WTC11 (cell line): Measurements from ENCODE around the gene PHLDB3. TPM values are rescaled to one million over a fixed set of nuclear protein-coding genes. Genes with fewer than 3 reads are reported as not detected.

Experiments
- ATAC-seq: fragments of 200-7000 bp; cut with Tn5 transposase; 2 replicates; pipeline ENCODE4 v1.10.0; 2021; ENCODE audit warnings: mild to moderate bottlenecking, moderate library complexity
- CTCF ChIA-PET: fragments of 300-600 bp; sonication (Branson Sonifier 250); formaldehyde crosslinking; loops from one replicate; lab custom pipeline; 2021; ENCODE audit warnings: antibody characterized with exemption; lab: Charles Lee
- POLR2A ChIA-PET: fragments of 350-600 bp; sonication (Branson Sonifier 250); formaldehyde crosslinking; loops from one replicate; lab custom pipeline; 2021; ENCODE audit warnings: antibody characterized with exemption; lab: Charles Lee
- DNase-seq: peaks from one replicate; pipeline ENCODE4 v3.0.0; 2021; ENCODE audit warnings: low spot score
- H3K27ac Mint-ChIP-seq: 2 replicates; pipeline ENCODE4 v1.8.0; 2021; ENCODE audit warnings: mixed read lengths
- H3K27me3 Mint-ChIP-seq: 2 replicates; pipeline ENCODE4 v1.8.0; 2021; ENCODE audit warnings: low read depth, mild to moderate bottlenecking, moderate library complexity, mixed read lengths
- H3K36me3 Mint-ChIP-seq: 2 replicates; pipeline ENCODE4 v1.8.0; 2021; ENCODE audit warnings: mixed read lengths
- H3K4me1 Mint-ChIP-seq: 2 replicates; pipeline ENCODE4 v1.8.0; 2022; ENCODE audit warnings: mixed read lengths
- H3K4me3 Mint-ChIP-seq: 2 replicates; pipeline ENCODE4 v1.8.0; 2021; ENCODE audit warnings: mild to moderate bottlenecking, moderate library complexity, mixed read lengths
- H3K9me3 Mint-ChIP-seq: 2 replicates; pipeline ENCODE4 v1.8.0; 2021; ENCODE audit warnings: mixed read lengths
- ATF1 ChIP-seq: sonication (generic); formaldehyde crosslinking; IDR thresholded peaks from 2 replicates; pipeline ENCODE4 v1.8.1; 2023; ENCODE audit warnings: mild to moderate bottlenecking, moderate library complexity, missing genetic modification reagents
- ETV6 ChIP-seq: sonication (generic); formaldehyde crosslinking; IDR thresholded peaks from 2 replicates; pipeline ENCODE4 v1.8.1; 2022; ENCODE audit warnings: mild to moderate bottlenecking, missing genetic modification reagents
- GTF2I ChIP-seq: fragments of 250-450 bp; sonication (Bioruptor Pico); conservative IDR thresholded peaks from 2 replicates; pipeline ENCODE4 v1.4.0; 2021; ENCODE audit warnings: mild to moderate bottlenecking
- PRRX2 ChIP-seq: fragments of 250-450 bp; sonication (Bioruptor Pico); IDR thresholded peaks from 2 replicates; pipeline ENCODE4 v1.8.0; 2021; ENCODE audit warnings: mild to moderate bottlenecking
- TCF7 ChIP-seq: sonication (generic); formaldehyde crosslinking; IDR thresholded peaks from 2 replicates; pipeline ENCODE4 v1.8.0; 2022; ENCODE audit warnings: mild to moderate bottlenecking, low read depth, missing genetic modification reagents, moderate library complexity
- TEAD1 ChIP-seq: sonication (generic); formaldehyde crosslinking; IDR thresholded peaks from 2 replicates; pipeline ENCODE4 v1.8.0; 2022; ENCODE audit warnings: mild to moderate bottlenecking, missing genetic modification reagents
- TEAD4 ChIP-seq: sonication (generic); formaldehyde crosslinking; IDR thresholded peaks from 2 replicates; pipeline ENCODE4 v1.8.0; 2022; ENCODE audit warnings: mild to moderate bottlenecking, missing genetic modification reagents
- ZNF232 ChIP-seq: sonication (generic); formaldehyde crosslinking; IDR thresholded peaks from 2 replicates; pipeline ENCODE4 v1.8.0; 2022; ENCODE audit warnings: mild to moderate bottlenecking, missing genetic modification reagents
- total RNA-seq: library from RNA; stranded (reverse); gene quantifications from 3 replicates; pipeline ENCODE4 v1.2.3, GENCODE V29; 2021
- TF ChIP-seq, protein P1 (sequence below): sonication (generic); formaldehyde crosslinking; IDR thresholded peaks from 2 replicates; pipeline ENCODE4 v1.8.0; 2022; ENCODE audit warnings: missing genetic modification reagents
- TF ChIP-seq, protein P2 (sequence below): sonication (generic); formaldehyde crosslinking; IDR thresholded peaks from 2 replicates; pipeline ENCODE4 v1.8.1; 2022; ENCODE audit warnings: missing genetic modification reagents, borderline replicate concordance
- TF ChIP-seq, protein P3 (sequence below): sonication (generic); formaldehyde crosslinking; IDR thresholded peaks from 2 replicates; pipeline ENCODE4 v1.8.1; 2022; ENCODE audit warnings: mild to moderate bottlenecking, missing genetic modification reagents, moderate library complexity, borderline replicate concordance
- TF ChIP-seq, protein P4 (sequence below): sonication (generic); formaldehyde crosslinking; IDR thresholded peaks from 2 replicates; pipeline ENCODE4 v1.8.1; 2022; ENCODE audit warnings: mild to moderate bottlenecking, moderate library complexity, missing genetic modification reagents
- TF ChIP-seq, protein P5 (sequence below): sonication (generic); formaldehyde crosslinking; IDR thresholded peaks from 2 replicates; pipeline ENCODE4 v1.8.1; 2023; ENCODE audit warnings: mild to moderate bottlenecking, missing genetic modification reagents, borderline replicate concordance
- TF ChIP-seq, protein P6 (sequence below): sonication (generic); formaldehyde crosslinking; conservative IDR thresholded peaks from 2 replicates; pipeline ENCODE4 v1.8.1; 2023; ENCODE audit warnings: mild to moderate bottlenecking, low read depth, missing genetic modification reagents, moderate library complexity

The PHLDB3 gene
- total RNA-seq, 1 experiment from 2014 or later: 14.6 TPM

DNA sequence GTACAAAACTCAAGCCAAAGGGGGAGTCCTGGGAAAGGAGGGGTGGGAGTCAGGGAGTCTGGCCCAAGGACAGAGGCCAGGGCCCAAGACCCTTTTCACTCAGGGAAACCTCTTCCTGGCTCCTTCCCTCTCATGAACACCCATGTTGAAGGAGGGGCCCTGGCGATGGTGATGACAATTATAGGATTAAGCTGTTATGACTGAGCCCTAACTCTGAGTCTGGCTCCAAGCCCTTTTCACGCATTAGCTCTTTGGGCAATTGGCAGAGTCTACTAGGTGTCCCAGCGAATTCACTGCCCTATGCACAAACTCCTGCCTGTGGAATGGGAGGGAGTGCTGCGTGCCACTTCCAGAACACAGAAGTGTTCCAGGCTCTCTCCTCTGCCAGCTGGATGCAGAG, 49.1 kb upstream of the PHLDB3 start (continued):
- TF ChIP-seq TCF7 (CRISPR knock-in tag): no peak

DNA sequence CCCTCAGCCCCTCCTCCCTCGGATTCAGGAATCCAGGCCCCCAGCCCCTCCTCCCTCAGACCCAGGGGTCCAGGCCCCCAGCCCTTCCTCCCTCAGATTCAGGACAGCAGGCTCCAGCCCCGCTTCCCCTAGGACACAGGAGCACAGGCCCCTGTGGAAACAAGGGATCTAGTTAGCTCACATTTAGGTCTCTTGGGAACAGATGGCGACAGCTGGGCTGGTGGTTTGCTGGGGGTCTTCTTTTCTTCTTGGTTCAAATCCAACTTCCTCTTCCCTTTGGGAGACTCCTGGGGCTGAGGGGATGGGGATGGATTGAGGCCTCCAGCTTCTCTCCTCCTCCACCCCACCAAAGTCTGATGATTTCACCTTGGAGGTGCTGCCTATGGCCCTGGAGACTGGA, 48.1 kb upstream of the PHLDB3 start:
- peaks cover 37% of the 10 kb centered on the region for H3K36me3 Mint-ChIP-seq
- H3K27me3 Mint-ChIP-seq: no peaks in the 10 kb centered on the region
- H3K4me1 Mint-ChIP-seq: peaks cover 7% of the 10 kb centered on the region
- H3K4me3 Mint-ChIP-seq: no peak overlapping the region
- no peak for ATAC-seq
- no peak overlapping the region for H3K27ac Mint-ChIP-seq
- DNase-seq: no peak
- CTCF ChIA-PET: interaction anchor here (6.4 to 7.7 kb wide), 2 partner anchors 16 to 43 kb away, joined by 130 to 152 read pairs; partner anchors contain the start of genes IRGQ and ZNF576
- no peaks in the 10 kb centered on the region for H3K9me3 Mint-ChIP-seq
- TF ChIP-seq GTF2I (CRISPR knock-in tag) (no peak), ATF1 (CRISPR knock-in tag) (no peak), ETV6 (no peak), TEAD1 (CRISPR knock-in tag) (no peak), ZNF232 (CRISPR knock-in tag) (no peak), TEAD4 (CRISPR knock-in tag) (no peak), PRRX2 (no peak)
- TF ChIP-seq, protein P1, sequence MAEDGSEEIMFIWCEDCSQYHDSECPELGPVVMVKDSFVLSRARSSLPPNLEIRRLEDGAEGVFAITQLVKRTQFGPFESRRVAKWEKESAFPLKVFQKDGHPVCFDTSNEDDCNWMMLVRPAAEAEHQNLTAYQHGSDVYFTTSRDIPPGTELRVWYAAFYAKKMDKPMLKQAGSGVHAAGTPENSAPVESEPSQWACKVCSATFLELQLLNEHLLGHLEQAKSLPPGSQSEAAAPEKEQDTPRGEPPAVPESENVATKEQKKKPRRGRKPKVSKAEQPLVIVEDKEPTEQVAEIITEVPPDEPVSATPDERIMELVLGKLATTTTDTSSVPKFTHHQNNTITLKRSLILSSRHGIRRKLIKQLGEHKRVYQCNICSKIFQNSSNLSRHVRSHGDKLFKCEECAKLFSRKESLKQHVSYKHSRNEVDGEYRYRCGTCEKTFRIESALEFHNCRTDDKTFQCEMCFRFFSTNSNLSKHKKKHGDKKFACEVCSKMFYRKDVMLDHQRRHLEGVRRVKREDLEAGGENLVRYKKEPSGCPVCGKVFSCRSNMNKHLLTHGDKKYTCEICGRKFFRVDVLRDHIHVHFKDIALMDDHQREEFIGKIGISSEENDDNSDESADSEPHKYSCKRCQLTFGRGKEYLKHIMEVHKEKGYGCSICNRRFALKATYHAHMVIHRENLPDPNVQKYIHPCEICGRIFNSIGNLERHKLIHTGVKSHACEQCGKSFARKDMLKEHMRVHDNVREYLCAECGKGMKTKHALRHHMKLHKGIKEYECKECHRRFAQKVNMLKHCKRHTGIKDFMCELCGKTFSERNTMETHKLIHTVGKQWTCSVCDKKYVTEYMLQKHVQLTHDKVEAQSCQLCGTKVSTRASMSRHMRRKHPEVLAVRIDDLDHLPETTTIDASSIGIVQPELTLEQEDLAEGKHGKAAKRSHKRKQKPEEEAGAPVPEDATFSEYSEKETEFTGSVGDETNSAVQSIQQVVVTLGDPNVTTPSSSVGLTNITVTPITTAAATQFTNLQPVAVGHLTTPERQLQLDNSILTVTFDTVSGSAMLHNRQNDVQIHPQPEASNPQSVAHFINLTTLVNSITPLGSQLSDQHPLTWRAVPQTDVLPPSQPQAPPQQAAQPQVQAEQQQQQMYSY (CRISPR knock-in tag): no peak
- TF ChIP-seq, protein P2, sequence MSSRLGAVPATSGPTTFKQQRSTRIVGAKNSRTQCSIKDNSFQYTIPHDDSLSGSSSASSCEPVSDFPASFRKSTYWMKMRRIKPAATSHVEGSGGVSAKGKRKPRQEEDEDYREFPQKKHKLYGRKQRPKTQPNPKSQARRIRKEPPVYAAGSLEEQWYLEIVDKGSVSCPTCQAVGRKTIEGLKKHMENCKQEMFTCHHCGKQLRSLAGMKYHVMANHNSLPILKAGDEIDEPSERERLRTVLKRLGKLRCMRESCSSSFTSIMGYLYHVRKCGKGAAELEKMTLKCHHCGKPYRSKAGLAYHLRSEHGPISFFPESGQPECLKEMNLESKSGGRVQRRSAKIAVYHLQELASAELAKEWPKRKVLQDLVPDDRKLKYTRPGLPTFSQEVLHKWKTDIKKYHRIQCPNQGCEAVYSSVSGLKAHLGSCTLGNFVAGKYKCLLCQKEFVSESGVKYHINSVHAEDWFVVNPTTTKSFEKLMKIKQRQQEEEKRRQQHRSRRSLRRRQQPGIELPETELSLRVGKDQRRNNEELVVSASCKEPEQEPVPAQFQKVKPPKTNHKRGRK (CRISPR knock-in tag): no peak
- TF ChIP-seq, protein P3, sequence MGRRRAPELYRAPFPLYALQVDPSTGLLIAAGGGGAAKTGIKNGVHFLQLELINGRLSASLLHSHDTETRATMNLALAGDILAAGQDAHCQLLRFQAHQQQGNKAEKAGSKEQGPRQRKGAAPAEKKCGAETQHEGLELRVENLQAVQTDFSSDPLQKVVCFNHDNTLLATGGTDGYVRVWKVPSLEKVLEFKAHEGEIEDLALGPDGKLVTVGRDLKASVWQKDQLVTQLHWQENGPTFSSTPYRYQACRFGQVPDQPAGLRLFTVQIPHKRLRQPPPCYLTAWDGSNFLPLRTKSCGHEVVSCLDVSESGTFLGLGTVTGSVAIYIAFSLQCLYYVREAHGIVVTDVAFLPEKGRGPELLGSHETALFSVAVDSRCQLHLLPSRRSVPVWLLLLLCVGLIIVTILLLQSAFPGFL (CRISPR knock-in tag): no peak
- TF ChIP-seq, protein P4, sequence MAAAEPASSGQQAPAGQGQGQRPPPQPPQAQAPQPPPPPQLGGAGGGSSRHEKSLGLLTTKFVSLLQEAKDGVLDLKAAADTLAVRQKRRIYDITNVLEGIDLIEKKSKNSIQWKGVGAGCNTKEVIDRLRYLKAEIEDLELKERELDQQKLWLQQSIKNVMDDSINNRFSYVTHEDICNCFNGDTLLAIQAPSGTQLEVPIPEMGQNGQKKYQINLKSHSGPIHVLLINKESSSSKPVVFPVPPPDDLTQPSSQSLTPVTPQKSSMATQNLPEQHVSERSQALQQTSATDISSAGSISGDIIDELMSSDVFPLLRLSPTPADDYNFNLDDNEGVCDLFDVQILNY (CRISPR knock-in tag): no peak
- TF ChIP-seq, protein P5, sequence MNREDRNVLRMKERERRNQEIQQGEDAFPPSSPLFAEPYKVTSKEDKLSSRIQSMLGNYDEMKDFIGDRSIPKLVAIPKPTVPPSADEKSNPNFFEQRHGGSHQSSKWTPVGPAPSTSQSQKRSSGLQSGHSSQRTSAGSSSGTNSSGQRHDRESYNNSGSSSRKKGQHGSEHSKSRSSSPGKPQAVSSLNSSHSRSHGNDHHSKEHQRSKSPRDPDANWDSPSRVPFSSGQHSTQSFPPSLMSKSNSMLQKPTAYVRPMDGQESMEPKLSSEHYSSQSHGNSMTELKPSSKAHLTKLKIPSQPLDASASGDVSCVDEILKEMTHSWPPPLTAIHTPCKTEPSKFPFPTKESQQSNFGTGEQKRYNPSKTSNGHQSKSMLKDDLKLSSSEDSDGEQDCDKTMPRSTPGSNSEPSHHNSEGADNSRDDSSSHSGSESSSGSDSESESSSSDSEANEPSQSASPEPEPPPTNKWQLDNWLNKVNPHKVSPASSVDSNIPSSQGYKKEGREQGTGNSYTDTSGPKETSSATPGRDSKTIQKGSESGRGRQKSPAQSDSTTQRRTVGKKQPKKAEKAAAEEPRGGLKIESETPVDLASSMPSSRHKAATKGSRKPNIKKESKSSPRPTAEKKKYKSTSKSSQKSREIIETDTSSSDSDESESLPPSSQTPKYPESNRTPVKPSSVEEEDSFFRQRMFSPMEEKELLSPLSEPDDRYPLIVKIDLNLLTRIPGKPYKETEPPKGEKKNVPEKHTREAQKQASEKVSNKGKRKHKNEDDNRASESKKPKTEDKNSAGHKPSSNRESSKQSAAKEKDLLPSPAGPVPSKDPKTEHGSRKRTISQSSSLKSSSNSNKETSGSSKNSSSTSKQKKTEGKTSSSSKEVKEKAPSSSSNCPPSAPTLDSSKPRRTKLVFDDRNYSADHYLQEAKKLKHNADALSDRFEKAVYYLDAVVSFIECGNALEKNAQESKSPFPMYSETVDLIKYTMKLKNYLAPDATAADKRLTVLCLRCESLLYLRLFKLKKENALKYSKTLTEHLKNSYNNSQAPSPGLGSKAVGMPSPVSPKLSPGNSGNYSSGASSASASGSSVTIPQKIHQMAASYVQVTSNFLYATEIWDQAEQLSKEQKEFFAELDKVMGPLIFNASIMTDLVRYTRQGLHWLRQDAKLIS (CRISPR knock-in tag): no peak
- TF ChIP-seq, protein P6, sequence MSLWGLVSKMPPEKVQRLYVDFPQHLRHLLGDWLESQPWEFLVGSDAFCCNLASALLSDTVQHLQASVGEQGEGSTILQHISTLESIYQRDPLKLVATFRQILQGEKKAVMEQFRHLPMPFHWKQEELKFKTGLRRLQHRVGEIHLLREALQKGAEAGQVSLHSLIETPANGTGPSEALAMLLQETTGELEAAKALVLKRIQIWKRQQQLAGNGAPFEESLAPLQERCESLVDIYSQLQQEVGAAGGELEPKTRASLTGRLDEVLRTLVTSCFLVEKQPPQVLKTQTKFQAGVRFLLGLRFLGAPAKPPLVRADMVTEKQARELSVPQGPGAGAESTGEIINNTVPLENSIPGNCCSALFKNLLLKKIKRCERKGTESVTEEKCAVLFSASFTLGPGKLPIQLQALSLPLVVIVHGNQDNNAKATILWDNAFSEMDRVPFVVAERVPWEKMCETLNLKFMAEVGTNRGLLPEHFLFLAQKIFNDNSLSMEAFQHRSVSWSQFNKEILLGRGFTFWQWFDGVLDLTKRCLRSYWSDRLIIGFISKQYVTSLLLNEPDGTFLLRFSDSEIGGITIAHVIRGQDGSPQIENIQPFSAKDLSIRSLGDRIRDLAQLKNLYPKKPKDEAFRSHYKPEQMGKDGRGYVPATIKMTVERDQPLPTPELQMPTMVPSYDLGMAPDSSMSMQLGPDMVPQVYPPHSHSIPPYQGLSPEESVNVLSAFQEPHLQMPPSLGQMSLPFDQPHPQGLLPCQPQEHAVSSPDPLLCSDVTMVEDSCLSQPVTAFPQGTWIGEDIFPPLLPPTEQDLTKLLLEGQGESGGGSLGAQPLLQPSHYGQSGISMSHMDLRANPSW (CRISPR knock-in tag): no peak
- TF ChIP-seq, all 79 proteins: peak for 0
- POLR2A ChIA-PET: no interaction called here
